ENCODE data around the gene KCNK7.

The KCNK7 gene

DNA sequence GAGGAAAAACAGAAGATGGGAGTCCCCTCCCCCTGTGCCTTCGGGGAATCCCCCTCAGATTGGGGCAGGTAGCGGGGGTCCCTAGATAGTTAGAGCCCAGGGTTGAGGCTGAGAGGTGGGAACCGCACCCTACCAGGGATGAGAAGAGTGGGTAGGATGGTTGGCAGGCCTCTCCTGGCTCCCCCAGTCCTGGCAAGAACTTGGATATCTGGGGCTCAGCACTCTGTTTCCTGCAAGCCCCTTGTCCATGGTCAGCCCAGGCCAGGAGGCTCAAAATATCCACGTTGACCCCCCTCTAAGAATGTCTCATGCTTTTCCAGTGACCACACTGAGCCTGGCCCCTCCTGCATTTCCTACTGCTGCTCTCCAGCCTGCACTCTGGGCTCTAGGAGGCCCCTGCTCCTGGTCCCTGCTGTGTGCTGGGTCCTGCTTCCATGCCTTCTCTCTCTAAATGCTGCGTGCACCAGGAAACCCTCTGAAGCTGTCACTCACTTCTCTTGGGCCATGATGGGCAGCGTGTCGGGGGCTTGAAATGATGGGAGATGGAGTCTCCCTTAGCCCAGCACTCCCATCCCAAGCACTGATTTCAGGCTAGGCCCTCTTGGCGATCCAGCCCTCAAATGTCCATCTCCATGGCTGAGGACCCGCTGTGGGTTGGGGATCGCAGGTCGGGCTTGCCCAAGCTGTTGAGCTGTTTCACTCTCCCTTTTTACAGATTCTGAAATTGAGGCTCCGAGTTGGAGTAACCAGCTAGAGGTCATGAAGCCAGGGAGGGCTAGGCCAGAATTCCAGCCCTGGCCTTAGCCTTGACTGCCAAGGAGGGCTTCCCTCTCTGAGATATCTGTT is 16.4 kb upstream of the KCNK7 start:
- Histone ChIP-seq H3K9me3 (ENCODE audit: low read length) (no peaks in the 10 kb centered on the region), H3K36me3 (ENCODE audit: insufficient read depth, low read length) (peaks cover 17% of the 10 kb centered on the region), H3K4me3 (ENCODE audit: low read length) (no peak overlapping the region), H2AFZ (ENCODE audit: low read depth, low read length) (no peak overlapping the region), H3K4me1 (ENCODE audit: insufficient read depth, low read length) (peaks cover 42% of the 10 kb centered on the region), H3K27me3 (ENCODE audit: insufficient read depth, low read length) (no peaks in the 10 kb centered on the region)

DNA sequence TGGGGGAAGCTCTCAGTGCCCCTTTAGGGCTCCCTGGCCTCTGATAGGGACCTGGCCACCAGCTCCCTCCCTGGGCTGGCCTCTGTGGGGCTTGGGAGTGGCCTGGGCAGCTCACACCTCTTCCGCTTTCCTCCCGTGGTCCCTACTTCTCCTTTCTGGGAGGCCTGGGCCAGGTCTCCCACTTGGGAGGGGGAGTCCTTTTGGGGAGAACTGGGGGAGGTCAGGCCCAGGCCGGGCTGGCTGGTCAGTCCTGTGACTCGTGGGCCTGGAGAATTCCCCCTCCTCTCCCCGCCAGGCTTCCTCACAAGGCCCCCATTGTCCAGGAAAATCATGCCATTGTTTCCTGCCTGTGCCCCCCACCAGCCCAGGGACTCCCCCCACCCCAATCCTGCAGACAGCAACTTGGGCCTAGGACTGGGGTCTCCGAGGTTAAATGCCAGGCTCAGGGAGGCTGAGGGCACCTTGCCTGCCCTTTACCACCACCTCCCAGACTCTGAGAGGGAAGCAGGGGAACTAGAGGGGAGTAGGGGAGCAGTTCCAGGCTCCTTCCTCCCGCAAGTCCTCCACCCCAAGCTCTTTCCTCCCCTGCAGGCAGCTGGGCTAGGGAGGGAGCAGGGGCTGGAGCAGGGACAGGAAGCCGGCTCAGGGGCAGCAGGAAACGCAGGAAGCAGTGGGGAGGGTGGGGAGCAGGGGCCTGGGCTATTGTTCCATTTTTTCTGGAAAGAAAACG is 15.6 kb upstream of the KCNK7 start:
- Histone ChIP-seq H3K4me1 (ENCODE audit: insufficient read depth, low read length) (peaks cover 34% of the 10 kb centered on the region), H2AFZ (ENCODE audit: low read depth, low read length) (no peak overlapping the region), H3K36me3 (ENCODE audit: insufficient read depth, low read length) (peaks cover 20% of the 10 kb centered on the region), H3K27me3 (ENCODE audit: insufficient read depth, low read length) (no peaks in the 10 kb centered on the region), H3K4me3 (ENCODE audit: low read length) (no peak overlapping the region), H3K9me3 (ENCODE audit: low read length) (no peaks in the 10 kb centered on the region)

DNA sequence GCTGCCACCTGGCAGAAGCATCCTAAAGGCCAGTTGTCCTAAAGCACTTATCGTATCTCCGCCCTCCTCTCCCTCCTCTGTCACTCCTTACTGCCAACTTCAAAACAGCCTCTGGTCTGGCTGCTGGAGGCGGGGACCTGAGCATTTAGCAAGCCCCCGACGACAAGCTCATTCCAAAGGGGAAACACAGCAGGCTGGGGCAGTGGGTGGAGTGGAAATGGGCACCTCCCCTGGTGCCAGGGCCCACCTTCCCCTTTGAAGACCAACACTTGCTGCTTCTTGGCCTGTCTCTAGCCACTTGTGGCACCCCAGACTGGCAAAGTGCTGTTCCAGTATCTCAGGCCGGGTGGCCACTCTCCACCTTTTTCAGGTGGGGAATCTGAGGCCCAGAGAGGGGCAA is 14.8 kb upstream of the KCNK7 start:
- Histone ChIP-seq H3K9me3 (ENCODE audit: low read length) (no peaks in the 10 kb centered on the region), H3K36me3 (ENCODE audit: insufficient read depth, low read length) (peaks cover 28% of the 10 kb centered on the region), H3K4me3 (ENCODE audit: low read length) (no peak overlapping the region), H2AFZ (ENCODE audit: low read depth, low read length) (no peak overlapping the region), H3K27me3 (ENCODE audit: insufficient read depth, low read length) (no peaks in the 10 kb centered on the region), H3K4me1 (ENCODE audit: insufficient read depth, low read length) (peaks cover 34% of the 10 kb centered on the region)

DNA sequence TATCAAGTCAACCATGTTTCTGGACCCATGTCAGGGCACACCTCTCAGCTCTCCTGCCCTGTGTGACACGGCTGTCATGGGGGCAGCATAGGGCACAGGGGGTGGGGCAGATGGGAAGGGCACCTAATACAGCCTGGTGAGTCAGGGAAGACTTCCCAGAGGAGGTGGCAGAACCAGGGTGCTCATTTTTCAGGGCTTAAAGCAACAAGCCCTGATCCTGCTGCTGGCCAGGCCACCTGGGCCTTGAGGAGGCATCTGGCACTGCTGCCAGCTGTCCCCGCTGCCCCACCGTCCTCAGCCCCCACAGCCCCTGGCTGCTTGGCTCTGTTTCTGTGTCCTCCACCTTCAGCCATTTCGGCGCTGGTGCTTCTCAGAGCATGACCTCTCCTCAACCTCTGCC is 14.1 kb upstream of the KCNK7 start:
- no peaks in the 10 kb centered on the region for H3K27me3 ChIP-seq (ENCODE audit: insufficient read depth, low read length)
- no peak overlapping the region for H3K4me3 ChIP-seq (ENCODE audit: low read length)
- no peaks in the 10 kb centered on the region for H3K9me3 ChIP-seq (ENCODE audit: low read length)
- H2AFZ ChIP-seq (ENCODE audit: low read depth, low read length), result no peak overlapping the region
- H3K4me1 ChIP-seq (ENCODE audit: insufficient read depth, low read length), result peaks cover 34% of the 10 kb centered on the region
- H3K36me3 ChIP-seq (ENCODE audit: insufficient read depth, low read length), result peaks cover 34% of the 10 kb centered on the region

DNA sequence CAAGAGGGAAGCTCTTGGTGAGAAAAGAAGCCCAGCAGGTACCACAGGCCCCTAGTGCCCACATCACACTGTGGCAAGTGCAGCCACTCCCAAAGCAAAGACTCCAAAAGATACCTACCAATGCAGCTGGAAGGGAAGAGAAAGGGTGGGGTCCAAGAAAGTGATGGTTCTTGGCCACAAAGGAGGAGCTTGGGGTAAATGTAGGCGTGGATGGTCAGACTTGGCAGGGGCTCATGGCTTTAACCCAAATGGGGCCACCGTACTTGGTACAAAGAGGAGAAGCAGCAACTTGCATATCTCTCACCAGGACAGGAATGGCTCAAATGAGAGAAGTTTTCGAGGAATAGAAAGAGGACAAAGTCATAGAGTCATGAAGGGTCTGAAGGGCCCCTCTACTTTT is 13.6 kb upstream of the KCNK7 start:
- H3K36me3 ChIP-seq (ENCODE audit: insufficient read depth, low read length), result peaks cover 39% of the 10 kb centered on the region
- no peak overlapping the region for H3K4me3 ChIP-seq (ENCODE audit: low read length)
- no peaks in the 10 kb centered on the region for H3K9me3 ChIP-seq (ENCODE audit: low read length)
- no peaks in the 10 kb centered on the region for H3K27me3 ChIP-seq (ENCODE audit: insufficient read depth, low read length)
- peaks cover 32% of the 10 kb centered on the region for H3K4me1 ChIP-seq (ENCODE audit: insufficient read depth, low read length)
- no peak overlapping the region for H2AFZ ChIP-seq (ENCODE audit: low read depth, low read length)

DNA sequence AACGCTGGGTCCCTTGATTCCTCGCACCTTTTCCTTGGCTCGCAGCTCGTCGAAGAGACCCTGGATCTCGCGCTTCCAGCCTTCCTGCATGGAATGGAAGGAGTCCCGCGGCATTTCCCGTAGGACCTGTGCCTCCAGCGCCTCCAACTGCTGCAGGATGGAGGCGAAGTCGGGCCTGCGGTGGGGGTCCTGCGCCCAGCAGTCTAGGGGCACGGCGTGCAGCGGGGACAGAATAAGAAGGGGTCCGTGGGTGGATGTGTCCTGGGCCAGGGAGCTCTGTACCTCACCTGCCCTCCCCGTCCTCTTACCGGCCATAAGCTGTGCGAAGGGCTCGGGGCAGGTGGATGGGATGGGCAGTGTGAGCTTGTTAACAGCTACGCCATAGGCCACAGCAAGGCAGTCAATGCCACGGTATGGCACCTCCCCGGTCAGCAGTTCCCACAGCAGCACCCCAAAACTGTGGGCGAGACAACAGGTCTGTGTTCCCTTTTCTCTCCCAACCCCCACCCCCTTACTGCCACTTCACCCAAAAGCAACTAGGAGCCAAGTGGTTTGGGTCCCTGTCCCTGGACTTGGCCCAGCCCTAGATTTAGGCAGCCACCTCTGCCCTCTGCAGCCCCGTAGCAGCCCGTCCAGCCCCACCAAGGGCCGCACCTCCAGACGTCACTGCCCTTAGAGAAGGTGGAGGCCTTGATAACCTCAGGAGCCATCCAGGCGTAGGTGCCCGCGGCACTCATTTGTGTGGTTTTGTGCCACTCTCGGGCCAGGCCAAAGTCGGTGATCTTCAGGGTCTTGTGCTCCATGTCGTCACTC is 12.2 kb upstream of the KCNK7 start:
- Histone ChIP-seq H3K4me1 (ENCODE audit: insufficient read depth, low read length) (peaks cover 20% of the 10 kb centered on the region), H3K4me3 (ENCODE audit: low read length) (no peak overlapping the region), H3K27me3 (ENCODE audit: insufficient read depth, low read length) (no peaks in the 10 kb centered on the region), H2AFZ (ENCODE audit: low read depth, low read length) (no peak overlapping the region), H3K9me3 (ENCODE audit: low read length) (no peaks in the 10 kb centered on the region), H3K36me3 (ENCODE audit: insufficient read depth, low read length) (peaks cover 52% of the 10 kb centered on the region)

DNA sequence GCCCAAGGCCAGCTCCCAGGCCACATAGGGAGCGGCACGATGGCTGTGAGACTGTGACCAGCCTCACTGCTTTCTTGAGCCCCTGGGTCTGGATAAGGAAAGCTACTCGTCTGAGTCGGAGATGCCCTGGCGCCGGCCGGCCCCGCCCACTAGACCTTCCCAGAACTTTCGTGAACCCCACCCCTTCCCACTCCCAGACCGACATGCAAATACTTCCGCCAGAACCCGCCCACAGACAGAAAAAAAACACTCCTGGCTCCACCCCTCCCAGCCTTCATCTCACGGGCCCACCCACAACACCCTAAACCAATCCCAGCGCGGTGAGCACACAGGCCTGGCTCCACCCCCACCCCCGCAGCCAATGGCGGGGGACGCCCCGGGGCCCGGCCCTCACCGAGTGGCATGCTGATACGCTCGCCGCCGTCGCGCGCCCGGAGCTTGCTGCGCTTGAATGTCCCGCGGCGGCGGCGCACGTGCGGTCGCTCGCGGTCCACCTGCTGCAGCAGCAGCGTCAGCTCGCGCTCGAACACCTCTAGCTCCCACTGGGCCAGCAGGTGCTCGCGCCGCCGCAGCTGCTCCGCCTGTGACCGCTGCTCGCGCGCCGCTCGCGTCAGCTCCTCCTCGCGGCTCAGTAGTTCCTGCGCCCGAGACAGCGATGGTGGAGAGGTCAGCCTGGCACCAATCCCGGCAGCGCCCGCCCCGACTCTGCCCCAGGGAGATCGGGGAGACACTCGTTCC is 11.4 kb upstream of the KCNK7 start:
- Histone ChIP-seq H3K4me3 (ENCODE audit: low read length) (no peak overlapping the region), H3K4me1 (ENCODE audit: insufficient read depth, low read length) (peaks cover 13% of the 10 kb centered on the region), H3K9me3 (ENCODE audit: low read length) (no peaks in the 10 kb centered on the region)

DNA sequence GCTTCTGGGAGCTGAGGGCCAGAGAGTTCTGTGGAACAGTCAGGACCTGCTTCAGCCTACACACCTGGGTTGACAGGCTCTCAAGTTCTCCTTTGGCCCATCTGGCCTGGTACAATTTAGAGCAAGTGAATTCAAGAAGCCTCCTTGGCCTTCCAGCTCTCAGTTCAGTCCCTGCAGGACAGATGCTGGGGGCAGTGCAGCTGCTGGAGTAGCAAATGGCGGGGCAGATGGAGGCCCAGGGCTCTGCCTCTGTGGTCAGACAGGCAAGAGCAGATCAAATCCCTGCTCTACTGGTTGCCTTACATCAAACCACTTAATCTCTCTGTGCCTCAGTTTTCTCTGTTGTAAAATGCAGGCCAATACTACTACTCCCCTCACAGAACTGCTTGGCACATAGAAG is 8.7 kb upstream of the KCNK7 start:
- no peaks in the 10 kb centered on the region for H3K9me3 ChIP-seq (ENCODE audit: low read length)
- peaks cover 54% of the 10 kb centered on the region for H3K36me3 ChIP-seq (ENCODE audit: insufficient read depth, low read length)
- H3K27me3 ChIP-seq (ENCODE audit: insufficient read depth, low read length), result no peaks in the 10 kb centered on the region
- H3K4me3 ChIP-seq (ENCODE audit: low read length), result no peak overlapping the region
- no peaks in the 10 kb centered on the region for H3K4me1 ChIP-seq (ENCODE audit: insufficient read depth, low read length)
- H2AFZ ChIP-seq (ENCODE audit: low read depth, low read length), result no peak overlapping the region

More for the DNA sequence above, 11.4 kb upstream of the KCNK7 start:
- peaks cover 56% of the 10 kb centered on the region for H3K36me3 ChIP-seq (ENCODE audit: insufficient read depth, low read length)
- H2AFZ ChIP-seq (ENCODE audit: low read depth, low read length), result no peak overlapping the region
- H3K27me3 ChIP-seq (ENCODE audit: insufficient read depth, low read length), result no peaks in the 10 kb centered on the region

DNA sequence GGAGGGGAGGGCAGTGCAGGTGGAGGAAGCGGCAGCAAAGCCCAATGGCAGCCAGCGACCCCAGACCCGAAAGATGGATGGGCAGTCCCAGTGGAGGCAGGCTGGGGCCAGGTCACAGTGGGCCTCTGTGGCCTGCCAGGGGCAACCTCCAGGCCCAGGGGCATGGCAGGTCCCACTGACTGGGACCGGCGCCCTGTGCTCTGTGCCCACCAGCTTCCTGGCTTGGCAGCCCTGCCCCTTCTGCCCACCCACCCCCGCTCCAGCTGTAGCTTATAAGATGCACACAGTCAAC is 4.3 kb upstream of the KCNK7 start:
- no peaks in the 10 kb centered on the region for H3K4me1 ChIP-seq (ENCODE audit: insufficient read depth, low read length)
- no peaks in the 10 kb centered on the region for H3K27me3 ChIP-seq (ENCODE audit: insufficient read depth, low read length)
- no peak overlapping the region for H2AFZ ChIP-seq (ENCODE audit: low read depth, low read length)
- H3K9me3 ChIP-seq (ENCODE audit: low read length), result no peaks in the 10 kb centered on the region
- no peak overlapping the region for H3K4me3 ChIP-seq (ENCODE audit: low read length)
- peaks cover 43% of the 10 kb centered on the region for H3K36me3 ChIP-seq (ENCODE audit: insufficient read depth, low read length)

DNA sequence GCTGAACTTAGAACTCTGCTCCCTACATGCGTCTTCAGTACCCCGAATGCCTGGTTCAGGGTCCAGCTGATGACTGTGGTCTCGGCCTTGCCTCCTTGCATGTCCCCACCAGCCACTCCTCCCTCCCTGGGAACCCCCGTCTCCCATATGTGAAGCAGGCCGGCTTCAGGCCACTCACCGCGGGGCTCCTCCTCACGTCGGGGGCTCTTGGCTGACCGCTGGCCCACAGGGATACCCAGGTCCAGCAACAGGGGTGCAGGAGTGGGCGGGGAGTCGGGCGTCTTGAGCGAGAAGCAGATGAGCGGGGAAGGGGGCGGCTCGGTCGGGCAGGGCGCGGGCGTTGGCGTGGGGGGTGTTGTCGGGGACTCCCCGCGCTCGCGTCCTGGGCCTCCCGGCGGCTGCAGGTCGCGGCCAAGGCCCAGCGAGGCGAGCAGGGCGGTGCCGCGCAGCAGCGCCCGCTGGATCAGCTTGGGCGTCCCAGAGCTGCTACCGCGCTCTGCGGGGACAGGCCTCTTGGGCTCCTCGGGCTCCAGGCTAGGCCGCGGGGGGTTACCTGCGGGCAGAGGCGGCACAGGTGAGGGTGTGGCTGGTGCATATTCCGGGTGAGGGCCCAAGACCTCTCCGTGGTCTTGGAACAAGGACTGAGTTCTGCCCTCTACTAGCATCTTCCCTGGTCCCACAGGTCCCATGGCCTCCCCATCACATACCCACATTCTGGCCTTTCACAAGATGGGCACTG is 3.8 kb upstream of the KCNK7 start:
- no peaks in the 10 kb centered on the region for H3K4me1 ChIP-seq (ENCODE audit: insufficient read depth, low read length)
- H2AFZ ChIP-seq (ENCODE audit: low read depth, low read length), result no peak overlapping the region
- H3K27me3 ChIP-seq (ENCODE audit: insufficient read depth, low read length), result no peaks in the 10 kb centered on the region
- H3K36me3 ChIP-seq (ENCODE audit: insufficient read depth, low read length), result peaks cover 38% of the 10 kb centered on the region
- no peaks in the 10 kb centered on the region for H3K9me3 ChIP-seq (ENCODE audit: low read length)
- no peak overlapping the region for H3K4me3 ChIP-seq (ENCODE audit: low read length)

DNA sequence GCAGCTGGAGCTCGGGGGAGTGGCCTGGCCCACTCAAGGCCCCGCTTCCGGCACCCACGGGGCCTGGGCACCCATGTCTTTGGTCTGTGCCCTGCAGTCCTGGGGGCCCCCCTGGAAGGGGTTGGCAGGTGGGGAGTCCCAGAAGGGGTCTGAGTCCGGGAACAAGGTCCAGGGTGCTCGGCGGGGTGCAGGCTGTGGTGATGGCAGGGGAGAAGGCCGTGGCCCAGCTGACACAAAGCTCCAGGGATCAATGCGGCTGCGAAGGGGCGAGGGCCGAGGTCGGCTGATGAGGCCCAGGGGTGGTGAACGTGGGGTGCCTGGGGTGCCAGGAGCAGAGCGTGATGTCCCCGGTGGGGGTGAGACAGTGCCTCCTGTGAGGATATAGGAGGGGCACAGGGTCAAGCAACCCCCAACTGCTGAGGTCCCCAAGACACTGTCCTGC is 2.7 kb upstream of the KCNK7 start:
- Histone ChIP-seq H3K36me3 (ENCODE audit: insufficient read depth, low read length) (peaks cover 28% of the 10 kb centered on the region), H2AFZ (ENCODE audit: low read depth, low read length) (no peak overlapping the region), H3K4me3 (ENCODE audit: low read length) (no peak overlapping the region), H3K27me3 (ENCODE audit: insufficient read depth, low read length) (no peaks in the 10 kb centered on the region), H3K4me1 (ENCODE audit: insufficient read depth, low read length) (no peaks in the 10 kb centered on the region), H3K9me3 (ENCODE audit: low read length) (no peaks in the 10 kb centered on the region)

DNA sequence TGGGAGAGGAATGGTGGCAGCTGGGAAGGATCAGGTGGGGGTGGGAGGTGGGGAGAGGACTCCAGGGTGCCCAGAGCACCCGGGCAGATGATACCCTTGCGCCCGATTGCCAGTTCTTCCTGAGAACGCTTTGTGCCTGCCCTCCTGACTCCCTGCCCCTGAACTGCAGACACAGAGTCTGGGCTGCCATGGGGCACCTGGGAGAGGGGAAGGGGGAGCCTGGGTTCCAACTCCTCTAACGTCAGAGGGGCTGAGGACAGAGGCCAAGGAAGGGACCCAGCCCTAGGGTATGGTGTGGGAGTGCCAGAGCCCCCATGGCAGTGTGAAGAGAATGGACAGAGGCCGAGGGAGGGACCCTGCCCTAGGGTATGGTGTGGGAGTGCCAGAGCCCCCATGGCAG is 920 bp upstream of the KCNK7 start:
- Histone ChIP-seq H3K4me1 (ENCODE audit: insufficient read depth, low read length) (no peaks in the 10 kb centered on the region), H2AFZ (ENCODE audit: low read depth, low read length) (no peak overlapping the region), H3K9me3 (ENCODE audit: low read length) (no peaks in the 10 kb centered on the region), H3K27me3 (ENCODE audit: insufficient read depth, low read length) (no peaks in the 10 kb centered on the region), H3K4me3 (ENCODE audit: low read length) (no peak overlapping the region), H3K36me3 (ENCODE audit: insufficient read depth, low read length) (peaks cover 20% of the 10 kb centered on the region)

Data from neuron (in vitro differentiated cells).